Activated CD8-positive, alpha-beta T cell treated with anti-CD3 and anti-CD28 coated beads for 36 hours (primary cell): ENCODE results near the gene REL. TPM values are rescaled to one million over a fixed set of nuclear protein-coding genes. Genes with fewer than 3 reads are reported as not detected.

Experiments used
- ATAC-seq: fragments of 200-7000 bp; cut with Tn5 transposase; one replicate; pipeline ENCODE4 v1.10.0; 2021; ENCODE audit warnings: mild to moderate bottlenecking, moderate library complexity
- CTCF ChIA-PET: fragments of 350-600 bp; sonication (Branson Sonifier 250); formaldehyde crosslinking; loops from one replicate; lab custom pipeline; 2021; ENCODE audit warnings: antibody characterized with exemption; lab: Charles Lee
- POLR2A ChIA-PET: fragments of 350-600 bp; sonication (Branson Sonifier 250); formaldehyde crosslinking; loops from one replicate; lab custom pipeline; 2021; ENCODE audit warnings: antibody characterized with exemption; lab: Charles Lee
- DNase-seq: peaks from one replicate; pipeline ENCODE4 v3.0.0-alpha.2; 2020
- H3K27ac Mint-ChIP-seq: one replicate; pipeline ENCODE4 v1.8.0; 2021; ENCODE audit warnings: mild to moderate bottlenecking, mixed read lengths
- H3K27me3 Mint-ChIP-seq: one replicate; pipeline ENCODE4 v1.8.0; 2021; ENCODE audit warnings: mixed read lengths
- H3K36me3 Mint-ChIP-seq: one replicate; pipeline ENCODE4 v1.8.0; 2021; ENCODE audit warnings: low read depth, mixed read lengths
- H3K4me1 Mint-ChIP-seq: one replicate; pipeline ENCODE4 v1.8.0; 2021; ENCODE audit warnings: low read depth, mixed read lengths
- H3K4me3 Mint-ChIP-seq: one replicate; pipeline ENCODE4 v1.8.0; 2021; ENCODE audit warnings: mild to moderate bottlenecking, moderate library complexity, mixed read lengths
- H3K9me3 Mint-ChIP-seq: one replicate; pipeline ENCODE4 v1.8.0; 2021; ENCODE audit warnings: mixed read lengths
- CTCF ChIP-seq: fragments of 200-600 bp; IDR thresholded peaks from one replicate; pipeline ENCODE4 v1.8.0; 2022; ENCODE audit warnings: antibody characterized with exemption, mild to moderate bottlenecking
- intact Hi-C: fragments of 100-400 bp; cut with micrococcal nuclease; formaldehyde crosslinking; loops from one replicate; pipeline ENCODE4 v1.10.0; 2022
- total RNA-seq, 2 experiments: library from RNA; stranded (reverse); gene quantifications; one replicate each; pipeline ENCODE4 v1.2.3, GENCODE V29; 2021

Gene REL
- total RNA-seq, 2 experiments from 2014 or later = 84.7 to 85.3 TPM

- DNase-seq (no peak), ATAC-seq (no peak)
- Mint-ChIP-seq H3K36me3 (peaks cover 23% of the 10 kb centered on the region), H3K4me1 (peaks cover 23% of the 10 kb centered on the region), H3K9me3 (peaks cover 2% of the 10 kb centered on the region), H3K4me3 (no peak overlapping the region), H3K27ac (no peak overlapping the region), H3K27me3 (no peaks in the 10 kb centered on the region)
- ChIA-PET CTCF (interaction anchor here (1.3 kb wide), 1 partner anchor 10 kb away, joined by 3 read pairs; no protein-coding TSS in a partner anchor), POLR2A (no interaction called here)
- intact Hi-C loops = no loop called here
- no peak for TF ChIP-seq CTCF
Observed at GRCh38 chr2:60960706-60961105, 79.3 kb downstream of the REL start.

- H3K4me3 Mint-ChIP-seq = no peak overlapping the region
- POLR2A ChIA-PET = no interaction called here
- no peak for DNase-seq
- no peak for ATAC-seq
- peaks cover 23% of the 10 kb centered on the region for H3K36me3 Mint-ChIP-seq
- CTCF ChIA-PET = interaction anchor here (1.3 kb wide), 1 partner anchor 11 kb away, joined by 3 read pairs; no protein-coding TSS in a partner anchor
- no peaks in the 10 kb centered on the region for H3K27me3 Mint-ChIP-seq
- no peak overlapping the region for H3K27ac Mint-ChIP-seq
- H3K4me1 Mint-ChIP-seq = peaks cover 29% of the 10 kb centered on the region
- TF ChIP-seq CTCF = no peak
- intact Hi-C loops = no loop called here
- H3K9me3 Mint-ChIP-seq = peaks cover 2% of the 10 kb centered on the region
Observed at GRCh38 chr2:60961457-60961856, 80.1 kb downstream of the REL start.

- intact Hi-C loops = no loop called here
- POLR2A ChIA-PET = no interaction called here
Observed at GRCh38 chr2:60962528-60962927, 81.2 kb downstream of the REL start.

GRCh38 chr2:60963190-60963589 lies 81.8 kb downstream of the REL start:
- TF ChIP-seq CTCF = no peak
- CTCF ChIA-PET = interaction anchor here (1.3 to 1.6 kb wide), 2 partner anchors 11 to 256 kb away, joined by 4 to 6 read pairs; no protein-coding TSS in a partner anchor
- ATAC-seq (no peak), DNase-seq (no peak)
- Mint-ChIP-seq H3K4me3 (no peak overlapping the region), H3K27me3 (no peaks in the 10 kb centered on the region), H3K27ac (no peak overlapping the region), H3K36me3 (peaks cover 20% of the 10 kb centered on the region), H3K9me3 (peaks cover 2% of the 10 kb centered on the region), H3K4me1 (peaks cover 41% of the 10 kb centered on the region)
- POLR2A ChIA-PET = no interaction called here
- intact Hi-C loops = no loop called here

More at GRCh38 chr2:60962528-60962927, 81.2 kb downstream of the REL start:
- ATAC-seq = no peak
- H3K27ac Mint-ChIP-seq = no peak overlapping the region
- H3K36me3 Mint-ChIP-seq = peaks cover 20% of the 10 kb centered on the region
- no peak for TF ChIP-seq CTCF
- peaks cover 38% of the 10 kb centered on the region for H3K4me1 Mint-ChIP-seq
- no peak for DNase-seq
- CTCF ChIA-PET = interaction anchor here (0.7 kb wide), 1 partner anchor 24 kb away, joined by 3 read pairs; no protein-coding TSS in a partner anchor
- no peaks in the 10 kb centered on the region for H3K27me3 Mint-ChIP-seq
- no peak overlapping the region for H3K4me3 Mint-ChIP-seq
- H3K9me3 Mint-ChIP-seq = peaks cover 2% of the 10 kb centered on the region

GRCh38 chr2:60964651-60965498 lies 83.5 kb downstream of the REL start:
- Mint-ChIP-seq H3K27ac (peak overlapping the region; percentile 86), H3K4me3 (no peak overlapping the region), H3K27me3 (no peaks in the 10 kb centered on the region), H3K4me1 (peaks cover 41% of the 10 kb centered on the region), H3K36me3 (peaks cover 17% of the 10 kb centered on the region), H3K9me3 (peaks cover 2% of the 10 kb centered on the region)
- intact Hi-C loops = no loop called here
- ATAC-seq (peak; percentile 59), DNase-seq (no peak)
- CTCF ChIA-PET = interaction anchor here (1.0 to 2.0 kb wide), 12 partner anchors 9 to 290 kb away, joined by 3 to 7 read pairs (median 4); partner anchors contain the start of gene REL
- POLR2A ChIA-PET = interaction anchor here (1.6 kb wide), 1 partner anchor 61 kb away, joined by 5 read pairs; no protein-coding TSS in a partner anchor
- no peak for TF ChIP-seq CTCF
